ENCODE measurements around the gene ZNF202. TPM values are rescaled to one million over a fixed set of nuclear protein-coding genes. Genes with fewer than 3 reads are reported as not detected.

The ZNF202 gene
- total and polyA plus RNA-seq, 2 of the 13 experiments (the other 11 are each of a cell fraction or from before 2014, with no cell fraction given), result 7.7 to 7.9 TPM

- TF ChIP-seq ZNF331 (CRISPR knock-in tag; IDR thresholded peaks at IDR 0.05) (no peak), THAP7 (CRISPR knock-in tag; IDR thresholded peaks at IDR 0.05) (no peak), HOXD1 (CRISPR knock-in tag; IDR thresholded peaks at IDR 0.05) (no peak), HMGXB4 (CRISPR knock-in tag; IDR thresholded peaks at IDR 0.05; ENCODE audit: borderline replicate concordance in 1 of 2, low read depth in 1 of 2) (no peak), REST (IDR thresholded peaks at IDR 0.05; ENCODE audit: borderline replicate concordance in 1 of 2, low read depth in 1 of 2, low read length in 2 of 2) (no peak), GATA4 (IDR thresholded peaks at IDR 0.05; ENCODE audit: borderline replicate concordance, low read depth) (no peak), KLF13 (CRISPR knock-in tag; IDR thresholded peaks at IDR 0.05) (no peak), ZFP62 (CRISPR knock-in tag; IDR thresholded peaks at IDR 0.05) (no peak)
- TF ChIP-seq, protein P1, sequence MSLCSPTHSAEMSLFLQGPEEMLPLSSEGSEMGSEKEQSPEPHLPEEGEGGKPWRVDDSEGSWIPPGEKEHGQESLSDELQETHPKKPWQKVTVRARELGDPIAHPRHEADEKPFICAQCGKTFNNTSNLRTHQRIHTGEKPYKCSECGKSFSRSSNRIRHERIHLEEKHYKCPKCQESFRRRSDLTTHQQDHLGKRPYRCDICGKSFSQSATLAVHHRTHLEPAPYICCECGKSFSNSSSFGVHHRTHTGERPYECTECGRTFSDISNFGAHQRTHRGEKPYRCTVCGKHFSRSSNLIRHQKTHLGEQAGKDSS (CRISPR knock-in tag; IDR thresholded peaks at IDR 0.05; ENCODE audit: borderline replicate concordance, low read depth), result no peak
These were observed 11.9 kb downstream of the ZNF202 start (continued) for GRCh38 chr11:123729602-123730001.
